Uterus (tissue), 4 donors: Measurements from ENCODE around the gene AGBL4. TPM values are rescaled to one million over a fixed set of nuclear protein-coding genes. Genes with fewer than 3 reads are reported as not detected.

Experiments
- DNase-seq, 2 donors: peaks; one replicate each; pipeline ENCODE4 v3.0.0-alpha.2; 2019 to 2020
- H3K27ac ChIP-seq, 2 donors: fragments of 200-600 bp; sonication (generic); 1 replicate in 1 of 2; 2 replicates in 1 of 2; pipeline ENCODE4 v1.5.1; 2016 to 2018
- H3K27me3 ChIP-seq, 2 donors: fragments of 200-600 bp; sonication (generic); one replicate each; pipeline ENCODE4 v1.5.1; 2018 to 2019; ENCODE audit warnings: control low read depth in 1 of 2
- H3K36me3 ChIP-seq, 2 donors: fragments of 200-600 bp; sonication (generic); one replicate each; pipeline ENCODE4 v1.5.1; 2019; ENCODE audit warnings: control low read depth in 1 of 2
- H3K4me1 ChIP-seq, 2 donors: fragments of 200-600 bp; sonication (generic); one replicate each; pipeline ENCODE4 v1.5.1; 2018 to 2019; ENCODE audit warnings: control low read depth in 1 of 2
- H3K4me3 ChIP-seq, 2 donors: fragments of 200-600 bp; sonication (generic); 1 replicate in 1 of 2; 2 replicates in 1 of 2; pipeline ENCODE4 v1.5.1; 2018 to 2019; ENCODE audit warnings: mild to moderate bottlenecking in 1 of 2
- H3K9me3 ChIP-seq, 2 donors: fragments of 200-600 bp; sonication (generic); one replicate each; pipeline ENCODE4 v1.5.1; 2019; ENCODE audit warnings: control low read depth in 1 of 2
- CTCF ChIP-seq, 4 experiments: fragments of 200-600 bp in 2 of 4; fragments of 450-650 bp in 2 of 4; sonication (generic) in 2 of 4; IDR thresholded peaks; one replicate each; pipeline ENCODE4 v1.5.1; 2016 to 2019; ENCODE audit warnings: antibody characterized with exemption in 4 of 4, mild to moderate bottlenecking in 2 of 4, moderate library complexity in 1 of 4
- POLR2A ChIP-seq, 2 donors: fragments of 450-650 bp; IDR thresholded peaks; one replicate each; pipeline ENCODE4 v1.6.1; 2016; ENCODE audit warnings: antibody characterized with exemption in 2 of 2, mild to moderate bottlenecking in 1 of 2, moderate library complexity in 1 of 2
- intact Hi-C: fragments of 100-400 bp; cut with DNase I; formaldehyde crosslinking; loops from one replicate; pipeline ENCODE4 v1.15.1; 2023; ENCODE audit warnings: low total_unique reads
- total RNA-seq, 4 donors: library from RNA; depleted of rRNA in 3 of 4; stranded (reverse); fragments of >200 nt in 3 of 4; gene quantifications; one replicate each; pipeline versions ENCODE4 v1.1.0 to v1.2.4, GENCODE V29; 2014 to 2023
- donor health status: DM: yes; HTN: yes; CAD: no.

Gene AGBL4
- total RNA-seq, 4 donors from 2014 or later: 0.85 to 1.9 TPM; not detected in 2

GRCh38 chr1:48571303-48571987 lies 1452.3 kb downstream of the AGBL4 start:
- Histone ChIP-seq H3K27ac (no peak overlapping the region), H3K36me3 (no peaks in the 10 kb centered on the region), H3K4me1 (no peaks in the 10 kb centered on the region), H3K4me3 (no peak overlapping the region), H3K27me3 (no peaks in the 10 kb centered on the region), H3K9me3 (no peaks in the 10 kb centered on the region)
- TF ChIP-seq CTCF (IDR thresholded peaks at IDR 0.05): no peak
- no peak for DNase-seq
- intact Hi-C loops: no loop called here

- H3K27ac ChIP-seq: no peak overlapping the region
- H3K36me3 ChIP-seq: no peaks in the 10 kb centered on the region
- H3K4me1 ChIP-seq: no peaks in the 10 kb centered on the region
- H3K4me3 ChIP-seq: no peak overlapping the region
- intact Hi-C loops: no loop called here
- TF ChIP-seq POLR2A (IDR thresholded peaks at IDR 0.05) (no peak), CTCF (IDR thresholded peaks at IDR 0.05) (no peak)
- no peaks in the 10 kb centered on the region for H3K27me3 ChIP-seq
- DNase-seq: no peak
- H3K9me3 ChIP-seq: no peaks in the 10 kb centered on the region
Measured at GRCh38 chr1:48570568-48570967, 1453.2 kb downstream of the AGBL4 start.

- no peak for DNase-seq
- Histone ChIP-seq H3K36me3 (no peaks in the 10 kb centered on the region), H3K9me3 (no peaks in the 10 kb centered on the region), H3K4me3 (no peak overlapping the region), H3K27me3 (no peaks in the 10 kb centered on the region), H3K27ac (no peak overlapping the region), H3K4me1 (no peaks in the 10 kb centered on the region)
- intact Hi-C loops: no loop called here
- no peak for TF ChIP-seq POLR2A (IDR thresholded peaks at IDR 0.05)
- no peak for TF ChIP-seq CTCF (IDR thresholded peaks at IDR 0.05)
Measured at GRCh38 chr1:48568501-48568900, 1455.3 kb downstream of the AGBL4 start.

- no peak overlapping the region for H3K27ac ChIP-seq
- DNase-seq: no peak
- H3K4me1 ChIP-seq: no peaks in the 10 kb centered on the region
- no peaks in the 10 kb centered on the region for H3K9me3 ChIP-seq
- no peaks in the 10 kb centered on the region for H3K27me3 ChIP-seq
- TF ChIP-seq POLR2A (IDR thresholded peaks at IDR 0.05): no peak
- no peak for TF ChIP-seq CTCF (IDR thresholded peaks at IDR 0.05)
- intact Hi-C loops: no loop called here
- no peak overlapping the region for H3K4me3 ChIP-seq
- H3K36me3 ChIP-seq: no peaks in the 10 kb centered on the region
Measured at GRCh38 chr1:48566492-48566891, 1457.3 kb downstream of the AGBL4 start.

GRCh38 chr1:48563021-48563420 lies 1460.7 kb downstream of the AGBL4 start:
- Histone ChIP-seq H3K9me3 (no peaks in the 10 kb centered on the region), H3K27ac (no peak overlapping the region), H3K36me3 (no peaks in the 10 kb centered on the region), H3K27me3 (no peaks in the 10 kb centered on the region), H3K4me3 (no peak overlapping the region), H3K4me1 (no peaks in the 10 kb centered on the region)
- intact Hi-C loops: no loop called here
- TF ChIP-seq CTCF (IDR thresholded peaks at IDR 0.05) (no peak), POLR2A (IDR thresholded peaks at IDR 0.05) (no peak)
- DNase-seq: no peak
